ENCODE measurements around the gene PCNT.

DNA sequence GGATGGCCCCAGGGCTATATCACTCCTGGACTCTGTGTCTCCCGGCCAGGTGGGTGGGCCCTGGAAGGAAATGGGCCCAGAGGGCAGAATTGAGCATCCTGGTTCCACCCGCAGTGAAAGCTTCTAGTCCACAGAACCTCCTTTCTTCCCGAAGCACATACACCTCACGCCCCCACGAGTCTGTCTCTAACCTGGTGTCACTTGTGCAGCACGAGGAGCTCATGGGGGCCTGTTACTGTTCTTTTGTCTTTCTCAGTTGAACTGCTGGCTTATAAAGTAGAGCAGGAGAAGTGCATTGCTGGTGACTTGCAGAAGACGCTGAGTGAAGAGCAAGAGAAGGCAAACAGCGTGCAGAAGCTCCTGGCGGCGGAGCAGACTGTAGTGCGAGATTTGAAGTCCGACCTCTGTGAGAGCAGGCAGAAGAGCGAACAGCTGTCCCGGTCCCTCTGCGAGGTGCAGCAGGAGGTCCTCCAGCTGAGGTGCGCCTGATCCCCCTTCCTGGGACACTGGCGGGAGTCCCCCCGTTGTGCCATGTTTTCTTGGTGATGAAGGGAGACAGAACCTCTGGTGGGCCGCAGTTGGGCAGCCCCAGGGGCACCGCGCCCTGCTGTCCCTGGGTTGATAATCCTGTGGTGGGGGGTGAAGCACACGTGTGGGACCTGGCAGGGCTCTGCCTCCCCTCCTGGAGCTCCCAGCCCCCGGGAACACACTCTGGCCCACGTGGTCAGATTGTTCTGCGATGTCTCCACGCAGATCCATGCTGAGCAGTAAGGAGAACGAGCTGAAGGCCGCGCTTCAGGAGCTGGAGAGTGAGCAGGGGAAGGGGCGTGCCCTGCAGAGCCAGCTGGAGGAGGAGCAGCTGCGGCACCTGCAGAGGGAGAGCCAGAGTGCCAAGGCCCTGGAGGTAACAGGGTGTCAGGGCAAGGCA, 106.1 kb downstream of the PCNT start:
- TF ChIP-seq, protein P1, sequence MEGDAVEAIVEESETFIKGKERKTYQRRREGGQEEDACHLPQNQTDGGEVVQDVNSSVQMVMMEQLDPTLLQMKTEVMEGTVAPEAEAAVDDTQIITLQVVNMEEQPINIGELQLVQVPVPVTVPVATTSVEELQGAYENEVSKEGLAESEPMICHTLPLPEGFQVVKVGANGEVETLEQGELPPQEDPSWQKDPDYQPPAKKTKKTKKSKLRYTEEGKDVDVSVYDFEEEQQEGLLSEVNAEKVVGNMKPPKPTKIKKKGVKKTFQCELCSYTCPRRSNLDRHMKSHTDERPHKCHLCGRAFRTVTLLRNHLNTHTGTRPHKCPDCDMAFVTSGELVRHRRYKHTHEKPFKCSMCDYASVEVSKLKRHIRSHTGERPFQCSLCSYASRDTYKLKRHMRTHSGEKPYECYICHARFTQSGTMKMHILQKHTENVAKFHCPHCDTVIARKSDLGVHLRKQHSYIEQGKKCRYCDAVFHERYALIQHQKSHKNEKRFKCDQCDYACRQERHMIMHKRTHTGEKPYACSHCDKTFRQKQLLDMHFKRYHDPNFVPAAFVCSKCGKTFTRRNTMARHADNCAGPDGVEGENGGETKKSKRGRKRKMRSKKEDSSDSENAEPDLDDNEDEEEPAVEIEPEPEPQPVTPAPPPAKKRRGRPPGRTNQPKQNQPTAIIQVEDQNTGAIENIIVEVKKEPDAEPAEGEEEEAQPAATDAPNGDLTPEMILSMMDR (IDR thresholded peaks at IDR 0.05; ENCODE audit: low read depth, low read length, poor library complexity, severe bottlenecking) = no peak
- no peak for TF ChIP-seq EZH2phosphoT487 (IDR thresholded peaks at IDR 0.05; ENCODE audit: borderline replicate concordance, low read length)

Measured in DOHH2 (cell line).